Fibroblast of the aortic adventitia (primary cell): ENCODE measurements around the gene C20orf204. TPM values are rescaled to one million over a fixed set of nuclear protein-coding genes. Genes with fewer than 3 reads are reported as not detected.

Experiments
- small RNA-seq: library from RNA; depleted of rRNA; stranded (forward); fragments of <200 nt; gene quantifications from one replicate; pipeline ENCODE3, GENCODE V24; 2012
- total RNA-seq: library from RNA; depleted of rRNA; stranded (reverse); fragments of >200 nt; gene quantifications from 2 replicates; pipeline ENCODE4 v1.2.3, GENCODE V29; 2012; ENCODE audit warnings: low replicate concordance

The C20orf204 gene
- total RNA-seq, 1 donor = 1.6 TPM

Small RNA genes within 50 kb of the gene (small RNA-seq; reads per million reads assigned to genes)
- gene AL355803.1 (not detected), gene MIR6813 (1.1 reads per million, percentile 38 among the genes with 10 or more reads in this experiment)

Other genes starting within 250 kb of the C20orf204 start
- 1.1 and 2.9 TPM in 2 replicates for gene ZBTB46, start 204.9 kb upstream of the C20orf204 start, total RNA-seq
- gene ABHD16B, start 174.7 kb upstream of the C20orf204 start, total RNA-seq = not detected in 2 replicates
- gene TPD52L2, start 170.9 kb upstream of the C20orf204 start, total RNA-seq = 100 and 136 TPM in 2 replicates
- gene DNAJC5, start 141.1 kb upstream of the C20orf204 start, total RNA-seq = 30.9 and 33.9 TPM in 2 replicates
- gene UCKL1, start 79.8 kb upstream of the C20orf204 start, total RNA-seq = 4.0 and 16.0 TPM in 2 replicates
- 7.9 and 12.3 TPM in 2 replicates for gene ZNF512B, start 66.3 kb upstream of the C20orf204 start, total RNA-seq
- 0.16 and 2.3 TPM in 2 replicates for gene SAMD10, start 56.5 kb upstream of the C20orf204 start, total RNA-seq
- gene PRPF6, start 55.0 kb upstream of the C20orf204 start, total RNA-seq = 55.4 and 120 TPM in 2 replicates
- gene SOX18, start 13.5 kb downstream of the C20orf204 start, total RNA-seq = 0.57 TPM in 1 of 2 replicates, not detected in the other
- gene TCEA2, start 27.0 kb downstream of the C20orf204 start, total RNA-seq = 23.5 and 59.4 TPM in 2 replicates
- 4.8 and 9.8 TPM in 2 replicates for gene RGS19, start 43.3 kb downstream of the C20orf204 start, total RNA-seq
- 0.63 and 1.3 TPM in 2 replicates for gene OPRL1, start 43.9 kb downstream of the C20orf204 start, total RNA-seq
- 0.36 TPM in 1 of 2 replicates, not detected in the other for gene LKAAEAR1, start 48.2 kb downstream of the C20orf204 start, total RNA-seq
- gene NPBWR2, start 71.4 kb downstream of the C20orf204 start, total RNA-seq = not detected in 2 replicates
- not detected in 2 replicates for gene MYT1, start 128.3 kb downstream of the C20orf204 start, total RNA-seq
- 33.8 and 159 TPM in 2 replicates for gene PCMTD2, start 219.6 kb downstream of the C20orf204 start, total RNA-seq